ENCODE results near the gene TCOF1.

The TCOF1 gene

DNA sequence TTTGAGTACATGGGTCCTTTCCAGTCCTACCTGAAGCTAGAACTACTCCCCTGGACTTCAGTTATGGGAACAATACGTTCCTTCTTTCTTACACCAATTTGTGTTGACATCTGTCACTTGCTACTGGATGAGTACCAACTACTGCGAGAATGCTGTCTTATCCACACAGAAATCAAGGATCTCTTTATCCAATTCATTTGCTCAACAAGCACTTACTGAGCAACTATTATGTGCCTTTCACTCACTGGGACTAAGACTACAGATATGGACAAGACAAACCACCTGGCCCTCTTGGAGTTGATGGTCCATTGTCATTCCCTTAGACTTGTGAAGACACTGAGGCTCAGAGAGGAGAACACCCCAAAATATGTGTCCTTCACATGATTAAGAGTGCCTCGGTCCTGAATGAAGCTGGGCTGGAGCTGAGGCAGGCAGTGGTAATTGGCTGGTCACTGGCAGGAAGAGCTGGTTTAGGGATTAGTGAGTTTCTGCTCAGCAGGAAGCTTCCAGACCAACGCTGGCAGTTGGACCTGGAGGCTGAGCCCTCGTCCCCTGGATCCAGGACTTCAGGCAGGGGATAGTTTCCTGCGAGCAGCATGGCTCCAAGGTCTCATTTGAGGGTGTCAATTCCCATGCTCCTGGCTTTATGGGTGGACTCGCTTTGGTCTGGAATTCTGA lies 46.3 kb upstream of the TCOF1 start:
- no peak overlapping the region for H3K27ac ChIP-seq (ENCODE audit: low read length)
- H3K36me3 ChIP-seq (replicated peaks; ENCODE audit: low read depth, low read length) = no peaks in the 10 kb centered on the region
- no peak for TF ChIP-seq CTCF (IDR thresholded peaks at IDR 0.05; ENCODE audit: low read depth, low read length)
- TF ChIP-seq EZH2phosphoT487 (IDR thresholded peaks at IDR 0.05; ENCODE audit: low read depth) = no peak
- H3K4me2 ChIP-seq (ENCODE audit: low read length) = no peak overlapping the region
- H3K9ac ChIP-seq (ENCODE audit: low read length) = no peak overlapping the region
- H3K27me3 ChIP-seq (ENCODE audit: low read depth, low read length) = peaks cover 5% of the 10 kb centered on the region; the same call in 1 of the 2 replicates
- H2AFZ ChIP-seq (ENCODE audit: low read depth, low read length) = no peak overlapping the region
- no peaks in the 10 kb centered on the region for H3K79me2 ChIP-seq (ENCODE audit: low read length)
- H4K20me1 ChIP-seq (ENCODE audit: insufficient read depth, low read length) = no peaks in the 10 kb centered on the region
- no peaks in the 10 kb centered on the region for H3K9me3 ChIP-seq (ENCODE audit: insufficient read depth, low read length)
- no peak overlapping the region for H3K4me3 ChIP-seq (ENCODE audit: low read length)
- H3K4me1 ChIP-seq (ENCODE audit: low read length) = no peaks in the 10 kb centered on the region

- Histone ChIP-seq H3K4me3 (ENCODE audit: low read length) (no peak overlapping the region), H2AFZ (ENCODE audit: low read depth, low read length) (no peak overlapping the region), H4K20me1 (ENCODE audit: insufficient read depth, low read length) (no peaks in the 10 kb centered on the region), H3K79me2 (ENCODE audit: low read length) (no peaks in the 10 kb centered on the region), H3K4me2 (ENCODE audit: low read length) (no peak overlapping the region), H3K27me3 (ENCODE audit: low read depth, low read length) (peaks cover 5% of the 10 kb centered on the region; the same call in 1 of the 2 replicates), H3K4me1 (ENCODE audit: low read length) (no peaks in the 10 kb centered on the region), H3K9ac (ENCODE audit: low read length) (no peak overlapping the region), H3K9me3 (ENCODE audit: insufficient read depth, low read length) (no peaks in the 10 kb centered on the region), H3K27ac (ENCODE audit: low read length) (no peak overlapping the region), H3K36me3 (replicated peaks; ENCODE audit: low read depth, low read length) (no peaks in the 10 kb centered on the region)
- TF ChIP-seq EZH2phosphoT487 (IDR thresholded peaks at IDR 0.05; ENCODE audit: low read depth) (no peak), CTCF (IDR thresholded peaks at IDR 0.05; ENCODE audit: low read depth, low read length) (no peak)
Measured at GRCh38 chr5:150312518-150312917, 45.0 kb upstream of the TCOF1 start.

GRCh38 chr5:150313501-150313900 lies 44.0 kb upstream of the TCOF1 start:
- Histone ChIP-seq H2AFZ (ENCODE audit: low read depth, low read length) (no peak overlapping the region), H4K20me1 (ENCODE audit: insufficient read depth, low read length) (no peaks in the 10 kb centered on the region), H3K27me3 (ENCODE audit: low read depth, low read length) (peaks cover 5% of the 10 kb centered on the region; the same call in 1 of the 2 replicates), H3K4me1 (ENCODE audit: low read length) (no peaks in the 10 kb centered on the region), H3K27ac (ENCODE audit: low read length) (no peak overlapping the region), H3K79me2 (ENCODE audit: low read length) (no peaks in the 10 kb centered on the region), H3K4me2 (ENCODE audit: low read length) (no peak overlapping the region), H3K4me3 (ENCODE audit: low read length) (no peak overlapping the region), H3K9ac (ENCODE audit: low read length) (no peak overlapping the region), H3K9me3 (ENCODE audit: insufficient read depth, low read length) (no peaks in the 10 kb centered on the region), H3K36me3 (replicated peaks; ENCODE audit: low read depth, low read length) (no peaks in the 10 kb centered on the region)
- TF ChIP-seq CTCF (IDR thresholded peaks at IDR 0.05; ENCODE audit: low read depth, low read length) = no peak
- TF ChIP-seq EZH2phosphoT487 (IDR thresholded peaks at IDR 0.05; ENCODE audit: low read depth) = no peak

DNA sequence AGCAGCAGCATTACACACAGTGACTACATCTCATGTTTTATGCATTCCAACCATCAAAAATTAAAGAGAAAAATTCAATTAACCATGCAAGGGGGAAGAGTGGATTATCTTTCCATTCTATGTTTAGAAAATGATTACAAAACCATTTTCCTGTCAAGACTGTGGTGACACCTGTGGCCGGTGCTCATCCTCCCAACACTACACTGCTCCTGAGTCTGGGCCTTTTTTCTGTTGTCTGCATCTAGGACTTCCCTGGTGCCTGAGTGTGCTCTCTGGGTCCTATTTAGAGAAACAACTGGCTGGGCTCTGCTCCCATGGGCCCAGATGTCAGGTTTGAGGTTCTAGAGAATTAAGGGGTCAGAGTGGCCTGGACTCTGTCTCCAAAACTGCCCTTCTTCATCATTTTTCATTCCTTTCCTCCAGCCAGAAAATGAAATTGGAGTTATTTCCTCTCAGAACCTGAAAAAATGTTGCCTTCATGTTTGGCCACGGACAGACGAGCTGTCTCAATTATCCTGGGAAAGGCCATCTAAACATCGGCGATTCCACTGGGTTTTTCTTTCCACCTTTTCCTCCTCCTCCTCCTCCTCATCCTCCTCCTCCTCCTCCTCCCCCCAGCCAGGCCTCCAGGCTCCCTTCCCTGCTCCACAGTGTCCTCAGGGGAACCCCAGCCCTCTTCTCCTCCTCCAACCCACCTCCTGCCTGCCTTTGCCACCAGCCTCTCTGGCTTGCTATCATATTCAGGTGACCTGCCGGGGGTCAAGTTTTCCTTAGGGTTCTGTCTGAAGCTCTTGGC lies 43.4 kb upstream of the TCOF1 start:
- TF ChIP-seq CTCF (IDR thresholded peaks at IDR 0.05; ENCODE audit: low read depth, low read length) = no peak
- no peak for TF ChIP-seq EZH2phosphoT487 (IDR thresholded peaks at IDR 0.05; ENCODE audit: low read depth)
- Histone ChIP-seq H4K20me1 (ENCODE audit: insufficient read depth, low read length) (no peaks in the 10 kb centered on the region), H3K9ac (ENCODE audit: low read length) (no peak overlapping the region), H3K4me1 (ENCODE audit: low read length) (no peaks in the 10 kb centered on the region), H2AFZ (ENCODE audit: low read depth, low read length) (no peak overlapping the region), H3K36me3 (replicated peaks; ENCODE audit: low read depth, low read length) (no peaks in the 10 kb centered on the region), H3K27me3 (ENCODE audit: low read depth, low read length) (peaks cover 5% of the 10 kb centered on the region; the same call in 1 of the 2 replicates), H3K9me3 (ENCODE audit: insufficient read depth, low read length) (no peaks in the 10 kb centered on the region), H3K4me3 (ENCODE audit: low read length) (no peak overlapping the region), H3K27ac (ENCODE audit: low read length) (no peak overlapping the region), H3K4me2 (ENCODE audit: low read length) (no peak overlapping the region), H3K79me2 (ENCODE audit: low read length) (no peaks in the 10 kb centered on the region)

Data from OCI-LY3 (cell line).